ENCODE data around the gene SEMA3F.

Gene SEMA3F

DNA sequence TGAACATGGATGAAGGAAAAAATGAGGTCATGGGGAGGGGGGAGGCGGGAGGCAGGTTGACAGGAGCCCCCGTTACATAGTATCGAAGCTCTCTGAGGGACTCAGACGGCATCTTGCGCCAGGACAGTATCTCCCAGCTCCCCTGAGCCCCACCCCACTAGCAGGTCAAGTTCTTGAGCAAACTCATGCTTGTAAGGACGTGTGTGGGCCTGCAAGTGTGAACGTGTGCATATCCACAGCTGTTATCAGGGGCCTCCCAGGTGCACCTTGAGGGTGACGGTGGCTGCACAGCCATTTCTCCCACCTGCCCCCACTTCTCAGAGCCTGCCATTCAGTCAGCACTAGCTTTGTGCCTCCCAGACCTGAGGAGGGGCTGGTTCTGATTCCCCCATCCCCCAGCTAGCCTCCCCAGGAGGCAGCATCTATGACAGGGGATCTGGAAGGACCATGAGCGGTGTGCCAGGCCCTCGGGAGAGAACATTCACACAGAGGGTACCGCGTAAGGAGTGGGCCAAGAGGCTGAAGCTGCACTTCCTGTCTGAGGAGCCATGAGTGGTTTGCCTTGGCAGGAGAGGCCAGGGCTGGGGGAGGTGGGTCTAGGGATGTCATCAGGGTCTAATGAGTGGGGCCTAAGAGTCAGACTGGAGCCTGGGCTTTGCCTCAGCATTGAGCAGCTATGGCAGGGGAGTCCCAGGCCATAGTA, 2.9 kb downstream of the SEMA3F start:
- peak; percentile 12 for DNase-seq

GRCh38 chr3:50158530-50159146, 3.5 kb downstream of the SEMA3F start:
- no peak for DNase-seq

DNA sequence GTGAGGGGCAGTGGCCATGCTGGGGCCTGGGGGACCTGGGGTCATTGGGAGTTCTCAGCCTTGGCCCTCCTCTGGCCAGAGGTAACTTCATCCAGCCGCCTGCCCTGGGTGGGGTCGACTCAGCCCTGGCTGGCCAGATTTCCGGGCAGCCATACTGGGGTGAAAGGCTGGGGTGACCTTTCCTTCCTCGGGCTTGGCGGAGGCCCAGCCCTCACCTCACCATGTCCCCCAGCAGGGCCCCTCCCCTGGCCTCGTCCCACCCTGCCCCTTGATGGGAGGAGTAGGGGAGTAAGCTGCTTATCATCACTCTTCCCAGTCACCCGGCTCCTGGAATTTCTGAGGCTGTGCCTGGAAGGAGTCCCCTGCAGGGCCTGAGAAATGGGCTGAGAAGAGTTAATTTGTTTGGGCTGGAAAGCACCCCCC, 5.4 kb downstream of the SEMA3F start:
- no peak for DNase-seq

DNA sequence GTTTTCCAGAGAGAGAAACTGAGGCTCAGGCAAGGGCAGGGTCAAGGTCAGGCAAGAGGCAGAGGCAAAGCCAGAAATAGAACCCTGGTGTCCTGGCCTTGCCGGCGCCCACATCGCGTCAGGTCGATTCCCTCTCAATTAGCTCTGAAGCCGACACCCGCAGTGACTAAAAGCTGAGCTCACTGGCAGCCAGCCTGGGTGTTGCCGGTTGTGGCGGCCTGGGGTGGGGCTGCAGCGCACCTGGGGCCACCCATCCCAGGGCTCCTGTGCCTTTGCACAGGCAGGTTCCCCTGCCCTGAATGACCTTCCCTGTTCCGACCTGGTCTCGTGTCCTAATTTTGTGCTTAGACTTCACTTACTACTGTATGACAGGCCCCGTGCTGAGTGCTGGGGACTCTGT, 6.2 kb downstream of the SEMA3F start:
- DNase-seq = no peak

- DNase-seq = no peak
Measured at GRCh38 chr3:50162034-50162883, 7.1 kb downstream of the SEMA3F start.

GRCh38 chr3:50163572-50164455, 8.7 kb downstream of the SEMA3F start:
- no peak for DNase-seq

DNA sequence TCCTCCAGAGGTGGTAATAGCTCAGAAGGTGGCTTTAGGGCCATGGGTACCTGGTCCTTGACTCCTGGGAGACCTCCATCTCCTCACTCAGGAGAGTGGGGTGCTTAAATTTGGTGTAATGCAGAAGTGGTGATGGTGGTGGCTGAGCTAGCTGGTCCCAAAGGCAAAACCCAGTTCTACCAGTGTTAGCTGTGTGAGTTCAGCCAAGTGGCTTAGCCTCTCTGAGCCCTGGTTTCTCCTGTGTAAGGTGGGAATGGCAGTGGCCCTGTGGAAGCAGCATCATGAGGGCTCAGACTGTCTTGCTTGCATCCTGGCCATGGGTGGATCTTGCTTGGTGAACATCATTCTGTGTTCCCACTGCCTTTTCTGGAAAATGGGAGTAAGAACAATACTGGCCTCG, 9.4 kb downstream of the SEMA3F start:
- no peak for DNase-seq

GRCh38 chr3:50164984-50165909, 10.1 kb downstream of the SEMA3F start:
- DNase-seq = no peak

DNA sequence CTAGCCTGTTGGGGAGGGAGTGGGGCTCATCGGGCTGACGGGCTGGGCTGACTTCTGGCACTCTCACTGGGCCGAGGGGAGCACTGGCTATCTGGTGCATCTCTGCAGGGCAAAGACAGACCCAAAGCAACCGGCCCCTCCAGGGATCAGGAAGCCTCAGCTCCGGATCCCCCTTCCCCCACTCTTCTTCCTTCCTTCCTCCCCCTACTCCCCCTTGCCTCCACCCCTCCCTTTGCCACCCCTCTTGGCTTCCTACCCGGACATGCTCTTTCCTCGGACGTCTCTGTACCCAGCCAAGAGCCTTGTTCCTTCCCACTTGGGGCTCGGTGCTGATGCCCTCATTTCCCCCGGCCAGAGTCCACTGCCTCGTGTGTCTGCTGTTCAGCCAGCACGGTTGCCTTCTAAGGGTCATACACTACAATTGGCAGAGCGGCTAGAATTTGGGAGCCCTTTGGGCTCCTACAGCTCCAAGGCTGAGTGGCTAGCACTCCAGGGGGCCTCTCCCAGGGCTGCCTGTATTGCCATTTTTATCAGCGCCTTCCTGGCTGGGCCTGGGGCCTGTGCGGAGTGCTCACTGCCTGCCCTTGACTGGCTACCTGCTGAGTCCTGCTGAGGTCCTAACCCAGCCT, 10.9 kb downstream of the SEMA3F start:
- no peak for DNase-seq

- no peak for DNase-seq
Measured at GRCh38 chr3:50166620-50167019, 11.5 kb downstream of the SEMA3F start.

GRCh38 chr3:50167069-50167840, 12.1 kb downstream of the SEMA3F start:
- no peak for DNase-seq

DNA sequence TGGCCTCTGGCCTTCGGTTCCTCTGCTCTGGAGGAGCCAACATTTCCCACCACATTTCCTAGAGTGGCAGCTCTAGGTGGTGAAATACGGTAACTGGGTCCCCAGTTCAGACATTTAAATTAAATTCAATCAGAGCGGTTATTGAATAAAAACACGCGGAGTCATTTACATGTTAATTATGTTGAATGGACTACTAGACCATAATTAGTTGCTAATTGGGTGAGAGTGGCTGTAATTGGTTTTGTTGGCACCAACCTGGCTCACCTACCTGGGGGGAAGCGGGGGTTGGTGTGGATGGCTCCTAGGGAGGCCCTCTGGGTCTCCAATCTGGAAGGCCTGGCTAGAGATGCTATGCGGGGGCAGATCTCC, 12.7 kb downstream of the SEMA3F start:
- no peak for DNase-seq

DNA sequence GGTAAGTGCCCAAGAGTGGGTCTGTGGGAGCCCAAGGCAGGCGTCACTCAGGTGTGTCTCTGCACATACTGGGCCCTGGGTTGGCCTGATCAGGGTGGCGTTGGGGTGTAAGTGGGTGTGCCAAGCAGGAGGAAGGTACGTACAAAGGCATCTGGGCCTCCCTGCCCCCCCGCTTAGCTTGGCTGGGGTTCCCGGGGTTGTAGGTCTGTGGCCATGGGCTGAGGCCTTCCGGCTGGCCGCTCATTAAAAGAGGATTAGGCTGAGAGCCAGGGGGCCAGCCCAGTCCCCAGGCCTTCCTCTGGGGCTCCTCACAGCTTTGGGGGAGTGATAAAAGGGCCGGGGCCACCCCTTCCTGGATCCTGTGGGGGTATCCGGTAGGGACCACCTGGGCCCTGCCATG, 13.3 kb downstream of the SEMA3F start:
- no peak for DNase-seq

GRCh38 chr3:50168791-50169190, 13.7 kb downstream of the SEMA3F start:
- DNase-seq = no peak

DNA sequence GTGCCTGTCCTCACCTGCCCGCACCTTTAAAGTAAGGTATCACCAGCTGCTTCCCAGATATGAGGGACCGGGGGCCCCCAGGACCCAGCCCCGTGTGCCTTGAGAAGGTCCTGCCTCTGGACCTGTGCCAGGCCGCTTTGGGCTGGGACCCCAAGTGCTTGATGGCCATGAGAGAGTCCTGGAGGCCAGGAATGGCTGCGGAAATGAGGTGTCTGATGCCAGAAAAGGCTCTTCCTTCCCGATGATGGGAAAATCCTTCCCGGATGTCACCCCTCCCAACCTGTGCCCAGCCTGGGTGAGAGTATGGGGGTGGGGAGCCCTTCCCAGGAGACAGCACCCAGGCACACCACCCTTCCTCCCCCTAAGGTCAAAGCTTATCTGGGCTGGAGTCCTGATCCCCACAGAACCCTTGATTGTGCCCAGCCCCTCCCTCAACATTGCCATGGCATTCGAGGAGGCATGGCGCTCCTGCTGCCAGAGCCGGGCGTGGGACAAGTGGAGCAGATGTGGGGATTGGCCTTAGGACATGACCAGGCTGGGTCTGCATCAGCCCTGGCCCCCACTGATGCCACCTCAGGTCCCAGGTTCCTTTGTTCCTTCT, 14.2 kb downstream of the SEMA3F start:
- no peak for DNase-seq

DNA sequence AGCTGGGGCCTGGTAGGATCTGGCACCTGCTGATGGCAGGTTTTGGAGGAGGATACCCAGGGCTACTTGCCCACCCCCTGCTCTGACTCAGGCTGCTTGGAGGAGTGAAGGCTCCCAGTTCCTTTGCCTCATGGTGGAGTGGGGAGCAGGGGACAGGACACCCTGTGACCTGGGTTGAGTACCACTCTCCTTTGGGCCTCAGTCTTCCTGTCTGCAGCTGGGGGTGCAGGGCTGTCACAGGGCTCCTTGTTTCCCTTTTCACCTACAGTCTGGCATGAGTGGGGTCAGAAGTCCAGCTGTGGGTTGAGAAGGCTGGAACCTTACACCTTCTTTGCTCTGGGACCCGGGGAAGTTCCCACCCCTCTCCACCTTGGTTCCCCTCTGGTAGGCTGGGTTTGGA, 14.7 kb downstream of the SEMA3F start:
- DNase-seq = no peak

GRCh38 chr3:50170689-50171088, 15.6 kb downstream of the SEMA3F start:
- DNase-seq = no peak

GRCh38 chr3:50171540-50172301, 16.6 kb downstream of the SEMA3F start:
- no peak for DNase-seq

DNA sequence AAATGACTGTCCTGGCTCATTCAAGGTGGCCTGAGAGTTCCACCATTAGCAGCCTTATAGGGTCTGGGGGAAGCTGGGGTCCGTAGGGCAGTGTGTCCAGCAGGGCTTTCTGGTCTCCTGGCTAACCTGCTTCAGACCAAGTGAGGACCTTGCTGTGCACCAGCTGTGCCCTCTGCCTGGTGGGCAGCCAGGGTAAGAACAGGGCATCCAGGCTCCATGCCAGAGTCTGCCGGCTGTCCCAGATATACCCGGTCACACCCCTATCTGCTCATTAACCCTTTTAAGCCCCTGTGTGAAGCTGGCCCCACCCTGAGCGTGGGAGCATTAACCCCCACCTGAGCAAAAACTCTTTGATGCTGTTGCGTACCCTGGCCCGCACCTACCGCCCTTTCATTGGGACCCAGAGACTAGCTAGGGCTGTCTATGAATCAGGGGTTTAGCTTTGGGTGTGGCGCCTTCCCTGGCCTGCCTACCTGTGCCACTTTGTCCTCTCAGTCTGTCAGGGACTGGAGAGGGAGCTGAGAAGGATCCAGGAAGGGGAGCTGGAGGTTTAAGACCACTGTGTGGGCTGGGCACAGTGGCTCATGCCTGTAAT, 17.6 kb downstream of the SEMA3F start:
- no peak for DNase-seq
